HCT116 (cell line): ENCODE measurements around the gene DAZAP2. TPM values are rescaled to one million over a fixed set of nuclear protein-coding genes. Genes with fewer than 3 reads are reported as not detected.

Source experiments
- ATAC-seq: fragments of 200-7000 bp; cut with Tn5 transposase; 2 replicates; pipeline ENCODE4 v1.9.1; 2020; ENCODE audit warnings: mild to moderate bottlenecking, moderate library complexity
- BruUV-seq: library from RNA; stranded (reverse); fragments of 400-500 nt; replicated peaks from 2 replicates; lab custom pipeline; 2021; lab: Mats Ljungman, UMichigan
- CTCF ChIA-PET: fragments of 300-600 bp; sonication (Branson Sonifier 250); formaldehyde crosslinking; loops from one replicate; lab custom pipeline; 2021; ENCODE audit warnings: antibody characterized with exemption; lab: Charles Lee
- POLR2A ChIA-PET: fragments of 300-600, 350-600 bp; sonication (Branson Sonifier 250); formaldehyde crosslinking; loops from one replicate; lab custom pipeline; 2021; ENCODE audit warnings: antibody characterized with exemption; lab: Charles Lee
- RAD21 ChIA-PET, 2 experiments: fragments of 300-600 bp; sonication (Branson Sonifier 250); formaldehyde crosslinking; loops; one replicate each; lab custom pipeline; 2023; ENCODE audit warnings: low total read pairs in 2 of 2; ENCODE audit not compliant: uncharacterized antibody in 2 of 2, unreplicated experiment in 2 of 2, low non-redundant PET in 1 of 2; lab: Charles Lee
- DNase-seq: peaks from one replicate; pipeline ENCODE4 v3.0.0-alpha.2; 2010; ENCODE audit warnings: low read depth, low spot score
- H2AFZ ChIP-seq: fragments of 200-600 bp; shearing (Covaris generic), sonication (generic); 2 replicates; pipeline ENCODE4 v1.6.1; 2017; ENCODE audit warnings: low read depth, mixed run types, mixed read lengths, antibody characterized with exemption, low read length; ENCODE audit not compliant: poor library complexity, severe bottlenecking
- H3K27ac ChIP-seq: 2 replicates; pipeline ENCODE4 v1.5.1; 2012; ENCODE audit warnings: low read depth, low read length
- H3K27me3 ChIP-seq: fragments of 200-600 bp; sonication (generic); 2 replicates; pipeline ENCODE4 v1.6.1; 2016; ENCODE audit warnings: mixed run types, low read length, mixed read lengths; ENCODE audit not compliant: insufficient read depth
- H3K36me3 ChIP-seq, 2 experiments: fragments of 200-500 bp in 1 of 2; fragments of 200-600 bp in 1 of 2; sonication (Bioruptor generic) in 1 of 2; sonication (generic) in 1 of 2; 2 replicates each; pipeline versions ENCODE4 v1.5.1 to v1.6.1; 2014 to 2016; ENCODE audit warnings: low read length in 2 of 2, inconsistent platforms in 1 of 2, mixed read lengths in 1 of 2, mixed run types in 1 of 2; ENCODE audit not compliant: insufficient read depth in 2 of 2, control insufficient read depth in 1 of 2
- H3K4me1 ChIP-seq, 2 experiments: fragments of 200-600 bp in 1 of 2; sonication (generic) in 1 of 2; 2 replicates each; pipeline versions ENCODE4 v1.5.1 to v1.6.1; 2012 to 2017; ENCODE audit warnings: low read length in 2 of 2, inconsistent platforms in 1 of 2, mild to moderate bottlenecking in 1 of 2, mixed read lengths in 1 of 2, mixed run types in 1 of 2, moderate library complexity in 1 of 2; ENCODE audit not compliant: insufficient read depth in 2 of 2, control insufficient read depth in 1 of 2
- H3K4me2 ChIP-seq: fragments of 200-600 bp; sonication (generic); 2 replicates; pipeline ENCODE4 v1.6.1; 2017; ENCODE audit warnings: mixed run types, low read length, mixed read lengths
- H3K4me3 ChIP-seq, 2 experiments: fragments of 200-600 bp in 1 of 2; sonication (generic) in 1 of 2; replicated peaks in 1 of 2; 2 replicates each; pipeline ENCODE4 v1.5.1; 2011 to 2016; ENCODE audit warnings: low read length in 2 of 2, control low read depth in 1 of 2, low read depth in 1 of 2, mild to moderate bottlenecking in 1 of 2, mixed read lengths in 1 of 2, mixed run types in 1 of 2
- H3K79me2 ChIP-seq: fragments of 200-600 bp; sonication (generic); 2 replicates; pipeline ENCODE4 v1.6.1; 2017; ENCODE audit warnings: mild to moderate bottlenecking, mixed run types, low read length, moderate library complexity, mixed read lengths; ENCODE audit not compliant: insufficient read depth
- H3K9ac ChIP-seq: fragments of 200-600 bp; sonication (generic); 2 replicates; pipeline ENCODE4 v1.6.1; 2016; ENCODE audit warnings: low read length, mixed read lengths
- H3K9me2 ChIP-seq: fragments of 200-600 bp; sonication (generic), shearing (Covaris generic); 2 replicates; pipeline ENCODE4 v1.6.1; 2017; ENCODE audit warnings: mixed run types, mild to moderate bottlenecking, moderate library complexity; ENCODE audit not compliant: insufficient read depth
- H3K9me3 ChIP-seq, 2 experiments: fragments of 200-500 bp in 1 of 2; fragments of 200-600 bp in 1 of 2; sonication (Bioruptor generic) in 1 of 2; sonication (generic) in 1 of 2; 2 replicates each; pipeline ENCODE4 v1.6.1; 2014 to 2017; ENCODE audit warnings: low read length in 2 of 2, mixed read lengths in 2 of 2, inconsistent platforms in 1 of 2, low read depth in 1 of 2, mild to moderate bottlenecking in 1 of 2, mixed run types in 1 of 2, moderate library complexity in 1 of 2; ENCODE audit not compliant: control insufficient read depth in 1 of 2, insufficient read depth in 1 of 2
- H4K20me1 ChIP-seq: fragments of 200-600 bp; sonication (generic), shearing (Covaris generic); 2 replicates; pipeline ENCODE4 v1.6.1; 2017; ENCODE audit warnings: mixed run types, mild to moderate bottlenecking, moderate library complexity; ENCODE audit not compliant: insufficient read depth
- CBX3 ChIP-seq: IDR thresholded peaks from 2 replicates; pipeline ENCODE4 v1.6.1; 2012; ENCODE audit warnings: low read depth
- CEBPB ChIP-seq: IDR thresholded peaks from 2 replicates; pipeline ENCODE4 v1.6.1; 2012; ENCODE audit warnings: low read depth
- EZH2 ChIP-seq: fragments of 200-600 bp; sonication (generic); IDR thresholded peaks from 2 replicates; pipeline ENCODE4 v1.6.1; 2017; ENCODE audit warnings: antibody characterized with exemption, mixed run types
- EZH2phosphoT487 ChIP-seq: fragments of 200-600 bp; IDR thresholded peaks from 2 replicates; pipeline ENCODE4 v1.6.1; 2018; ENCODE audit warnings: antibody characterized with exemption, borderline replicate concordance
- FOSL1 ChIP-seq: IDR thresholded peaks from 2 replicates; pipeline ENCODE4 v1.6.1; 2012; ENCODE audit warnings: low read depth
- JUND ChIP-seq: IDR thresholded peaks from 2 replicates; pipeline ENCODE4 v1.6.1; 2012
- MAX ChIP-seq: IDR thresholded peaks from 2 replicates; pipeline ENCODE4 v1.6.1; 2012
- POLR2A ChIP-seq: IDR thresholded peaks from 2 replicates; pipeline ENCODE4 v1.7.0; 2011; ENCODE audit warnings: borderline replicate concordance; ENCODE audit not compliant: insufficient read depth, insufficient read length; ENCODE audit errors: extremely low read depth
- POLR2AphosphoS5 ChIP-seq: IDR thresholded peaks from 2 replicates; pipeline ENCODE4 v1.6.1; 2011; ENCODE audit warnings: mild to moderate bottlenecking, low read depth, low read length, moderate library complexity
- RAD21 ChIP-seq: IDR thresholded peaks from 2 replicates; pipeline ENCODE4 v1.6.1; 2012; ENCODE audit warnings: low read depth, mild to moderate bottlenecking
- REST ChIP-seq: IDR thresholded peaks from 2 replicates; pipeline ENCODE4 v1.6.1; 2012; ENCODE audit warnings: low read depth
- SP1 ChIP-seq: IDR thresholded peaks from 2 replicates; pipeline ENCODE4 v1.6.1; 2012; ENCODE audit warnings: low read depth
- SRF ChIP-seq: IDR thresholded peaks from 2 replicates; pipeline ENCODE4 v1.6.1; 2012; ENCODE audit warnings: low read depth
- ZBTB33 ChIP-seq: IDR thresholded peaks from 2 replicates; pipeline ENCODE4 v1.6.1; 2011; ENCODE audit warnings: mild to moderate bottlenecking, low read length, moderate library complexity; ENCODE audit not compliant: insufficient replicate concordance; ENCODE audit errors: extremely low read depth
- ZNF274 ChIP-seq: fragments of 200-500 bp; sonication (Bioruptor generic); IDR thresholded peaks from 2 replicates; pipeline ENCODE4 v1.6.1; 2014; ENCODE audit warnings: mild to moderate bottlenecking, low read depth, low read length, inconsistent platforms
- intact Hi-C: fragments of 100-400 bp; cut with micrococcal nuclease; formaldehyde crosslinking; loops from 2 replicates; pipeline ENCODE4 v1.10.0; 2022
- total RNA-seq: library from RNA; stranded (reverse); gene quantifications from one replicate; pipeline ENCODE4 v1.2.1, GENCODE V29; 2021; ENCODE audit not compliant: unreplicated experiment

DAZAP2 gene
- total RNA-seq, 1 experiment from 2014 or later: 157 TPM

GRCh38 chr12:51275088-51275487 is 36.5 kb downstream of the DAZAP2 start:
- ChIA-PET CTCF (no interaction called here), POLR2A (no interaction called here), RAD21 (no interaction called here)
- Histone ChIP-seq H3K9me3 (no peaks in the 10 kb centered on the region), H3K9ac (no peak overlapping the region), H3K27ac (no peak overlapping the region), H3K27me3 (no peaks in the 10 kb centered on the region), H4K20me1 (no peaks in the 10 kb centered on the region), H3K9me2 (no peaks in the 10 kb centered on the region), H3K79me2 (no peaks in the 10 kb centered on the region), H3K4me2 (no peak overlapping the region), H2AFZ (no peak overlapping the region), H3K4me3 (no peak overlapping the region), H3K36me3 (no peaks in the 10 kb centered on the region), H3K4me1 (peaks cover 6 to 27% of the 10 kb centered on the region in 2 experiments; a peak in 3 of 4 replicates)
- DNase-seq: no peak
- ATAC-seq: no peak
- TF ChIP-seq SP1 (no peak), EZH2 (no peak), POLR2A (no peak), EZH2phosphoT487 (no peak), CEBPB (no peak)
- no TSS peak for BruUV-seq
- intact Hi-C loops: no loop called here

GRCh38 chr12:51281202-51281924 is 42.7 kb downstream of the DAZAP2 start:
- CTCF ChIA-PET: interaction anchor here (0.6 kb wide), 1 partner anchor 50 kb away, joined by 4 read pairs; no protein-coding TSS in a partner anchor
- no peak overlapping the region for H3K4me3 ChIP-seq
- H2AFZ ChIP-seq: peak overlapping the region; percentile 60
- TF ChIP-seq CBX3 (no peak), ZBTB33 (no peak), FOSL1 (no peak), SRF (no peak), MAX (no peak), RAD21 (no peak), REST (no peak), ZNF274 (no peak), POLR2AphosphoS5 (no peak), JUND (no peak)

More at GRCh38 chr12:51281202-51281924, 42.7 kb downstream of the DAZAP2 start:
- Histone ChIP-seq H3K27ac (no peak overlapping the region), H3K4me2 (0 out of 2 replicates have a peak overlapping the region, but pooled peaks have one; percentile 4), H3K9ac (no peak overlapping the region), H3K4me1 (peaks cover 0 to 6% of the 10 kb centered on the region in 2 experiments; a peak in 1 of 4 replicates), H3K9me3 (no peaks in the 10 kb centered on the region), H4K20me1 (no peaks in the 10 kb centered on the region), H3K36me3 (no peaks in the 10 kb centered on the region), H3K9me2 (no peaks in the 10 kb centered on the region), H3K79me2 (no peaks in the 10 kb centered on the region), H3K27me3 (no peaks in the 10 kb centered on the region)
- ATAC-seq: no peak
- no TSS peak for BruUV-seq
- RAD21 ChIA-PET: interaction anchor here (0.6 kb wide), 2 partner anchors 8 to 32 kb away, joined by 3 read pairs; no protein-coding TSS in a partner anchor
- no peak for DNase-seq
- intact Hi-C loops: no loop called here
- POLR2A ChIA-PET: no interaction called here
